Hepatocyte (in vitro differentiated cells): ENCODE results near the gene FGF12. TPM values are rescaled to one million over a fixed set of nuclear protein-coding genes. Genes with fewer than 3 reads are reported as not detected.
"Not testable (repeated sequence)": the region's sequence is repeated elsewhere in the genome, so short reads cannot be mapped to it uniquely, and the experiment has no call there.

Source experiments
- DNase-seq: peaks from one replicate; pipeline ENCODE4 v3.0.0-alpha.2; 2016; ENCODE audit warnings: low spot score
- H2AFZ ChIP-seq: fragments of 200-600 bp; sonication (generic); 2 replicates; pipeline ENCODE4 v1.6.0; 2016; ENCODE audit warnings: antibody characterized with exemption, mild to moderate bottlenecking
- H3K27ac ChIP-seq: fragments of 200-600 bp; sonication (generic); 2 replicates; pipeline ENCODE4 v1.5.1; 2016; ENCODE audit warnings: mild to moderate bottlenecking
- H3K27me3 ChIP-seq: fragments of 200-600 bp; sonication (generic); 2 replicates; pipeline ENCODE4 v1.6.1; 2016
- H3K36me3 ChIP-seq: fragments of 200-600 bp; sonication (generic); replicated peaks from 2 replicates; pipeline ENCODE4 v1.5.1; 2016; ENCODE audit warnings: low read depth; ENCODE audit not compliant: insufficient read depth
- H3K4me1 ChIP-seq: fragments of 200-600 bp; sonication (generic); 2 replicates; pipeline ENCODE4 v1.5.1; 2016; ENCODE audit warnings: mild to moderate bottlenecking, moderate library complexity; ENCODE audit not compliant: insufficient read depth
- H3K4me2 ChIP-seq: fragments of 200-600 bp; sonication (generic); 2 replicates; pipeline ENCODE4 v1.6.0; 2016
- H3K4me3 ChIP-seq: fragments of 200-600 bp; sonication (generic); 2 replicates; pipeline ENCODE4 v1.5.1; 2016; ENCODE audit warnings: mild to moderate bottlenecking
- H3K79me2 ChIP-seq: fragments of 200-600 bp; sonication (generic); 2 replicates; pipeline ENCODE4 v1.6.0; 2017; ENCODE audit warnings: mild to moderate bottlenecking
- H3K9me2 ChIP-seq: fragments of 200-600 bp; sonication (generic); replicated peaks from 2 replicates; pipeline ENCODE4 v1.6.0; 2017; ENCODE audit warnings: mild to moderate bottlenecking; ENCODE audit not compliant: insufficient read depth
- H3K9me3 ChIP-seq: fragments of 200-600 bp; sonication (generic); 2 replicates; pipeline ENCODE4 v1.5.1; 2016; ENCODE audit warnings: low read depth, mild to moderate bottlenecking
- H4K20me1 ChIP-seq: fragments of 200-600 bp; sonication (generic); 2 replicates; pipeline ENCODE4 v1.6.0; 2016; ENCODE audit warnings: mild to moderate bottlenecking; ENCODE audit not compliant: insufficient read depth, poor library complexity, severe bottlenecking
- CTCF ChIP-seq: fragments of 200-600 bp; sonication (generic); IDR thresholded peaks from 2 replicates; pipeline ENCODE4 v1.5.1; 2016; ENCODE audit warnings: antibody characterized with exemption, mild to moderate bottlenecking; ENCODE audit not compliant: poor library complexity
- EZH2 ChIP-seq: fragments of 200-600 bp; sonication (generic); IDR thresholded peaks from 2 replicates; pipeline ENCODE4 v1.6.1; 2016; ENCODE audit warnings: antibody characterized with exemption, mild to moderate bottlenecking, borderline replicate concordance
- EZH2phosphoT487 ChIP-seq: fragments of 200-600 bp; sonication (generic); IDR thresholded peaks from one replicate; pipeline ENCODE4 v1.6.1; 2018; ENCODE audit warnings: antibody characterized with exemption, mild to moderate bottlenecking, low read depth, moderate library complexity; ENCODE audit not compliant: unreplicated experiment, severe bottlenecking
- WGBS: methylation state at CpG from one replicate; pipeline ENCODE4 v1.1.6; 2016; ENCODE audit warnings: low lambda C conversion rate; ENCODE audit errors: missing lambda C conversion rate; 5-methylcytosine and 5-hydroxymethylcytosine counted together
- polyA plus RNA-seq: library from polyadenylated mRNA; unstranded; fragments of >200 nt; fragmentation: Nextera tagmentation; extraction: Ambion mirVana; gene quantifications from 2 replicates; pipeline ENCODE4 v1.2.1, GENCODE V29; 2016
- total RNA-seq: library from RNA; depleted of rRNA; stranded (reverse); fragments of >200 nt; gene quantifications from 2 replicates; pipeline ENCODE4 v1.2.3, GENCODE V29; 2014

The FGF12 gene
- total and polyA plus RNA-seq, 2 experiments from 2014 or later: 2.1 TPM

DNA sequence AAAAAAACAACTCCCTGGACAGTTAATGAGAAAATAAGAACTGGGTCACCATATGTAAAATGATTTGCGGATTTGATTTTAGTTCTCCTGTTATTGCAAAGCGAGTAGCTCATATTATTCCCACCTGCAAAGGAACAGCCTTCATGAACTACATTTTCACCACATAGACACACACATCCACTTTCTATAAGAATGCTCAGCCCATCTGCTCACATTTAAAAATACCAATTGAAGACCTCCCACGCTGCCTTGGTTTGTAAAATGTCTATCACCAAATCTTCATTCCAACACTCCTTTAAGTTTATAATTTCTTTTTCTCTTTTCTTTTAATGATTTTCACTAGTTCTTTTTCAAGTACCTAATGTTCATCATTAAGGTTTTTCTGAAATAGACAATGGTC lies 148.6 kb downstream of the FGF12 start:
- no peaks in the 10 kb centered on the region for H3K4me1 ChIP-seq
- no peaks in the 10 kb centered on the region for H4K20me1 ChIP-seq
- no peak overlapping the region for H3K4me3 ChIP-seq
- no peak for DNase-seq
- H3K36me3 ChIP-seq: no peaks in the 10 kb centered on the region
- H3K79me2 ChIP-seq: no peaks in the 10 kb centered on the region
- H3K27me3 ChIP-seq: no peaks in the 10 kb centered on the region
- no peaks in the 10 kb centered on the region for H3K9me2 ChIP-seq
- no peak overlapping the region for H3K27ac ChIP-seq
- no peaks in the 10 kb centered on the region for H3K9me3 ChIP-seq
- no peak overlapping the region for H2AFZ ChIP-seq
- 93% methylated on average over 3 of the region's 3 CpGs for WGBS
- H3K4me2 ChIP-seq: no peak overlapping the region
- no peak for TF ChIP-seq CTCF

DNA sequence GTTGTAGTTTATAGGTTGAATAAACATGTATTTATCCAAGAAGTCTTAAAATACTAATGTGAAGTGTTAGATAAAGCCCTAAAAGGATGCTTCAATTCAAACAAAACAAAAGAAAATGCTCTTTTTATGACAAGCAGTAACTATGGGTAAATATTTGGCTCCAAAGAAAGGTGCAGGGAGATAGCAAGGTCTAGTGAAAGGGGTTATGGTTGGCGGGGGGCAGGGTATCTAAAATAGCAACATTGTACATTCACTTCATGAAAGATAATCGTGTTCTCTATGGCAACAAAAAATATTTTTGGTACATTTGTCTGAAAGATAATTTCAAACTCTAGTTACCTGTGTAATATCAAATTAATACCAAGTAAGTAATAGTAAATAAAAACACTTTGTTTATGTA lies 149.5 kb downstream of the FGF12 start:
- no peaks in the 10 kb centered on the region for H3K4me1 ChIP-seq
- 67% methylated on average over 2 of the region's 2 CpGs for WGBS
- DNase-seq: no peak
- TF ChIP-seq CTCF: no peak
- TF ChIP-seq EZH2phosphoT487: no peak
- H3K27ac ChIP-seq: no peak overlapping the region
- H3K36me3 ChIP-seq: no peaks in the 10 kb centered on the region
- no peaks in the 10 kb centered on the region for H3K79me2 ChIP-seq
- H3K4me2 ChIP-seq: no peak overlapping the region
- no peaks in the 10 kb centered on the region for H4K20me1 ChIP-seq
- no peak overlapping the region for H2AFZ ChIP-seq
- H3K9me2 ChIP-seq: no peaks in the 10 kb centered on the region
- H3K27me3 ChIP-seq: no peaks in the 10 kb centered on the region
- no peak overlapping the region for H3K4me3 ChIP-seq
- H3K9me3 ChIP-seq: no peaks in the 10 kb centered on the region

DNA sequence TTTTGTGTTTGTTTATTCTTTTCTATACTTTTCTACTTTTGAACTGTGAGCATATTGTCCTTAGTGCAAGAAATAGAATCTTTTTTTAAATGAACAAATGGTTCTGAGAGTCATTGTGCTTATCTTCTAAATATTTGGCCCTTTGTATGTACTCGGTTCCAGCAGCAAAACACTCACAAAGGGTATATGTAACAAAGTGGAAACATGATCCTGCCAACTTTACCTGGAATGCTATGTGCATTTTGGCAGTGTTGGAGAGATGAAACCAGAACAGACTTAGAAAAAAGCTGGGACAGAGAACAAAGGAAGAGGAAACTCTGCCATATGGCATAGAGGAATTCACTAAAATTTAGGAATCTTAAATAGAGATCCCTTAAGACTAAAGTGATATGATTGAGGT lies 150.1 kb downstream of the FGF12 start:
- no peaks in the 10 kb centered on the region for H3K36me3 ChIP-seq
- no peaks in the 10 kb centered on the region for H3K79me2 ChIP-seq
- H3K4me1 ChIP-seq: no peaks in the 10 kb centered on the region
- H3K9me2 ChIP-seq: no peaks in the 10 kb centered on the region
- no peak overlapping the region for H2AFZ ChIP-seq
- no peak overlapping the region for H3K4me2 ChIP-seq
- WGBS: 29% methylated on average over 1 of the region's 1 CpG
- no peak overlapping the region for H3K4me3 ChIP-seq
- TF ChIP-seq EZH2phosphoT487 (no peak), CTCF (no peak), EZH2 (no peak)
- H3K27me3 ChIP-seq: no peaks in the 10 kb centered on the region
- H3K27ac ChIP-seq: no peak overlapping the region
- H3K9me3 ChIP-seq: no peaks in the 10 kb centered on the region
- no peak for DNase-seq
- H4K20me1 ChIP-seq: no peaks in the 10 kb centered on the region

DNA sequence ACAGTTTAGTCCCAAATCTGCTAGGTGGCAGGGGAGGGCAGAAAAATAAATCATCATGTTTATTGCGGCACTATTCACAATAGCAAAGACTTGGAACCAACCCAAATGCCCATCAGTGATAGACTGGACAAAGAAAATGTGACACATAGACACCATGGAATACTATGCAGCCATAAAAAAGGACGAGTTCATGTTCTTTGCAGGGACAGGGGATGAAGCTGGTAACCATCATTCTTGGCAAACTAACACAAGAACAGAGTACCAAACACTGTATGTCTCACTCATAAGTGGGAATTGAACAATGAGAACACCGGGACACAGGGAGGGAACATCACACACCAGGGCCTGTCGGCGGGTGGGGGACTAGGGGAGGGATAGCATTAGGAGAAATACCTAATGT lies 150.6 kb downstream of the FGF12 start:
- H3K79me2 ChIP-seq, H3K36me3 ChIP-seq, DNase-seq, H3K4me2 ChIP-seq, H3K9me3 ChIP-seq, H3K9me2 ChIP-seq, H4K20me1 ChIP-seq, H3K27me3 ChIP-seq, H3K4me1 ChIP-seq, H2AFZ ChIP-seq, H3K4me3 ChIP-seq, H3K27ac ChIP-seq: not testable (repeated sequence)
- WGBS: 96% methylated on average over 5 of the region's 5 CpGs
